ENCODE results near the gene SEMA5B.

SEMA5B gene

DNA sequence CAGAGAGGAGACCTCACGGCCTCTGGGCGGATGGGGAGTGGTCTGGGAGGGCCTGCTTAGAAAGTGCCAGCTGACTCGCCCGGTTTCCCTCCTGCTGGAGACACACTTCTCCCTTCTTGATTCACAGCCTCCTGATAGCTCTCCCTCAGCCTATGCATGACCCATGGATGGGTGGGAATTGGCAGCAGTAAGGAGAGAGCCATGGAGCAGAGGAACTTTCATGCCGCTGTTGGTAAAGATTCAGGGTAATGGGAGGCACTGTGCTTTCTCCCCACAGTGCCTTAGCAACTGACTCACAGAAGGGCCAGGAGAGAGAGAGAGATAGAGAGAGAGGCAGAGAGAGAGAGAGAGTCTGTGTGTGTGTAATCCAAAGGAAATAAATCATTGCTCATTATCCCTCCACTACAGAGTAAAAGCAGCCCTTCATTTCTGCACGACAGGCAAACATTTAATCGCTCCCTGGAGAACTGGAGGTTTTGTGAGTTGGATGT, 82.8 kb downstream of the SEMA5B start:
- H4K20me1 ChIP-seq (ENCODE audit: insufficient read depth), result no peaks in the 10 kb centered on the region
- TF ChIP-seq, protein P1, sequence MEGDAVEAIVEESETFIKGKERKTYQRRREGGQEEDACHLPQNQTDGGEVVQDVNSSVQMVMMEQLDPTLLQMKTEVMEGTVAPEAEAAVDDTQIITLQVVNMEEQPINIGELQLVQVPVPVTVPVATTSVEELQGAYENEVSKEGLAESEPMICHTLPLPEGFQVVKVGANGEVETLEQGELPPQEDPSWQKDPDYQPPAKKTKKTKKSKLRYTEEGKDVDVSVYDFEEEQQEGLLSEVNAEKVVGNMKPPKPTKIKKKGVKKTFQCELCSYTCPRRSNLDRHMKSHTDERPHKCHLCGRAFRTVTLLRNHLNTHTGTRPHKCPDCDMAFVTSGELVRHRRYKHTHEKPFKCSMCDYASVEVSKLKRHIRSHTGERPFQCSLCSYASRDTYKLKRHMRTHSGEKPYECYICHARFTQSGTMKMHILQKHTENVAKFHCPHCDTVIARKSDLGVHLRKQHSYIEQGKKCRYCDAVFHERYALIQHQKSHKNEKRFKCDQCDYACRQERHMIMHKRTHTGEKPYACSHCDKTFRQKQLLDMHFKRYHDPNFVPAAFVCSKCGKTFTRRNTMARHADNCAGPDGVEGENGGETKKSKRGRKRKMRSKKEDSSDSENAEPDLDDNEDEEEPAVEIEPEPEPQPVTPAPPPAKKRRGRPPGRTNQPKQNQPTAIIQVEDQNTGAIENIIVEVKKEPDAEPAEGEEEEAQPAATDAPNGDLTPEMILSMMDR (conservative IDR thresholded peaks at IDR 0.05; ENCODE audit: low read depth, low read length), result no peak
- H3K27me3 ChIP-seq (ENCODE audit: insufficient read depth, low read depth), result no peaks in the 10 kb centered on the region
- H3K4me2 ChIP-seq, result no peak overlapping the region
- H3K36me3 ChIP-seq (ENCODE audit: insufficient read depth), result no peaks in the 10 kb centered on the region
- no peak overlapping the region for H3K4me3 ChIP-seq (IDR thresholded peaks at IDR 0.05; ENCODE audit: insufficient read depth, low read depth, low read length)
- H3K9ac ChIP-seq, result no peak overlapping the region
- no peaks in the 10 kb centered on the region for H3K4me1 ChIP-seq (ENCODE audit: low read depth, poor library complexity, severe bottlenecking)
- no peaks in the 10 kb centered on the region for H3K79me2 ChIP-seq (ENCODE audit: insufficient read depth, low read depth)
- H2AFZ ChIP-seq (ENCODE audit: low read depth), result no peak overlapping the region
- no peak overlapping the region for H3K27ac ChIP-seq

DNA sequence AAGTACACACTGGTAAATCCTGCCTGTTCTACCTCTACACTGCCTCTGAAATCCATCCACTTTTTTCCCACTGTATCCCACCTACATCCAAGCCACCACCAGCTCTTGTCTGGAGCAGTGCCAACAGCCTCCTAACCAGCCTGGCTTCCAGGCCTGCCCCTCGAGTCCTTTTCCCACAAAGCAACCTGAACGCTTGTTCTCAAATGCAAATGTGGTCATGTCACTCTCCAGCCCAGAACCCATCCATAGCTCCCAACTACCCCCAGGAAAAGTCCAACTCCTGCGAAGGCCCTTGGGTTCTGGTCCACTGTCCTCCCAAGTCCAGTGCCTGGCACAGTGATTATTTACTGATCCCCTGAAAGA, 83.8 kb downstream of the SEMA5B start:
- Histone ChIP-seq H4K20me1 (ENCODE audit: insufficient read depth) (no peaks in the 10 kb centered on the region), H3K27ac (no peak overlapping the region), H2AFZ (ENCODE audit: low read depth) (no peak overlapping the region), H3K36me3 (ENCODE audit: insufficient read depth) (no peaks in the 10 kb centered on the region), H3K79me2 (ENCODE audit: insufficient read depth, low read depth) (no peaks in the 10 kb centered on the region), H3K4me2 (no peak overlapping the region), H3K4me3 (IDR thresholded peaks at IDR 0.05; ENCODE audit: insufficient read depth, low read depth, low read length) (no peak overlapping the region), H3K27me3 (ENCODE audit: insufficient read depth, low read depth) (no peaks in the 10 kb centered on the region), H3K9ac (no peak overlapping the region), H3K4me1 (ENCODE audit: low read depth, poor library complexity, severe bottlenecking) (no peaks in the 10 kb centered on the region)
- TF ChIP-seq, protein P1 (conservative IDR thresholded peaks at IDR 0.05; ENCODE audit: low read depth, low read length), result no peak

DNA sequence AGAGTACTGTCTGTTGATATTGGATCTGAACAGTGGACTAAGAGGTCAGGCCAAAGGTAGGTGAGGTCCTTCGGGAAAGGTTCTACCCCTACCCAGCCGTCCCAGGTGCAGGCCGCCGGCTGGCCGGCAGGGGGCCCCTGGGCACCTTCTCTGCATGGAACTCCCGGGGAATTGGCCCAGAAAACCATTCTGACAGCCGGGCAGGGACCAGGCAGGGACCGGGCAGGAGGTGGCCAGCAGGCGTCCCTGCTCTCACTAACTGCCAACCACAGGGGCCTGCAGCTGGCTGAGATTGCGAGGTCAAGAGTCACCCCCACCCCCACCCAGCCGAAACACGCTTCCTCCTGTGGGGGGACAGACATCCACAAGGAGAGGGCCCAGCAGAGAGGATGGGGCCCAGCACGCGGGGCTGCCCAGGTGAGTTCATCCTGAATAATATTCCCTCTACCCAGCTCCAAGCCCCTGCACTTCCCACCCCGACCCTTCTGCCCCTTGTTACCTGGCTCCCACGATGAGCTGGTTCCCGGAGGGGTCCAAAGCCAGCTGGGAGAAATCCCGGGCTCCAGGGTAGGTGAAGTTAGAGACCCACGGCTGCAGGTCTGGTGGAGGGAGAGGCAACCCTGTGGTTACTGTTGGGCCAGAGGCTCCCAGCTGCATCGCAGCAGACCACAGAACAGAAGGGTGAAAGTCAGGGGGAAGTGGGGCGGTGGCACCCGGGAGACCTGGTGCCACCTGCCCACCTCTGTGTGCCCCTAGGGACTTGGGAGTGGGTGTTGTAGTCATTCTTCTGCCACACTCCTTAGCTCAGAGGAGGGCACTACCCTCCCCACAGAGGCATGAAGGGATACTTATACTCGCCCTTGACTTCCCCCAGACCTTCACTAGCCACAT, 84.4 kb downstream of the SEMA5B start:
- no peaks in the 10 kb centered on the region for H3K36me3 ChIP-seq (ENCODE audit: insufficient read depth)
- H3K4me1 ChIP-seq (ENCODE audit: low read depth, poor library complexity, severe bottlenecking), result no peaks in the 10 kb centered on the region
- no peaks in the 10 kb centered on the region for H3K79me2 ChIP-seq (ENCODE audit: insufficient read depth, low read depth)
- no peaks in the 10 kb centered on the region for H3K27me3 ChIP-seq (ENCODE audit: insufficient read depth, low read depth)
- no peak overlapping the region for H3K4me3 ChIP-seq (IDR thresholded peaks at IDR 0.05; ENCODE audit: insufficient read depth, low read depth, low read length)
- H3K4me2 ChIP-seq, result no peak overlapping the region; the same call in 1 of the 2 replicates
- no peak overlapping the region for H3K9ac ChIP-seq
- TF ChIP-seq, protein P1 (conservative IDR thresholded peaks at IDR 0.05; ENCODE audit: low read depth, low read length), result peak; percentile 89
- no peaks in the 10 kb centered on the region for H4K20me1 ChIP-seq (ENCODE audit: insufficient read depth)
- H2AFZ ChIP-seq (ENCODE audit: low read depth), result peak overlapping the region; percentile 8; the same call in 1 of the 2 replicates
- no peak overlapping the region for H3K27ac ChIP-seq

DNA sequence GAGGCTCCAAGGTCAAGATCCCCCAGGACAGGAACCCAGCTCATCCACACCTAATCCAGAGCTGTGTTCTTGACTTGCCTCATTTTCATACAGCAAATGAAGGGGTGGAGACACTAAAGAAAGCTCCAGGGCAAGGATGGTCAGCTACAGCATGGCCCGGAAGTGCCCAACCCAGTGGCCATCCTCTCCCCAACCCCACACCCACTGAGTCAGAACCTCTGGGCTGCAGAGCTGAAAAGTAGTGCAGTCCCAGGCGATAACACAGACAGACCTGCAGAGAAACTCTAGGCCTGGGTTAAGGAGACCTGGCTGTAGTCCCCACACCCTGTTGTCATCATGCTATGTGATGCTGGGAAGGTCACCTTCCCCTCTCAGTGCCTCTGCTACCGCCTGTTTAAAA, 85.3 kb downstream of the SEMA5B start:
- Histone ChIP-seq H2AFZ (ENCODE audit: low read depth) (no peak overlapping the region), H3K4me2 (no peak overlapping the region), H3K27me3 (ENCODE audit: insufficient read depth, low read depth) (no peaks in the 10 kb centered on the region), H3K4me1 (ENCODE audit: low read depth, poor library complexity, severe bottlenecking) (no peaks in the 10 kb centered on the region), H3K4me3 (IDR thresholded peaks at IDR 0.05; ENCODE audit: insufficient read depth, low read depth, low read length) (no peak overlapping the region), H3K79me2 (ENCODE audit: insufficient read depth, low read depth) (no peaks in the 10 kb centered on the region), H4K20me1 (ENCODE audit: insufficient read depth) (no peaks in the 10 kb centered on the region), H3K27ac (no peak overlapping the region), H3K9ac (no peak overlapping the region), H3K36me3 (ENCODE audit: insufficient read depth) (no peaks in the 10 kb centered on the region)
- TF ChIP-seq, protein P1 (conservative IDR thresholded peaks at IDR 0.05; ENCODE audit: low read depth, low read length), result no peak

Data from KMS-11 (cell line).